GM10266 (cell line): Measurements from ENCODE around the gene PLXNA2.

Experiments used
- DNase-seq: peaks from one replicate; pipeline ENCODE4 v3.0.0; 2012; ENCODE audit errors: extremely low spot score
- TF ChIP-seq, protein P1 (sequence below): IDR thresholded peaks from 2 replicates; pipeline ENCODE4 v1.5.1; 2012; ENCODE audit warnings: mild to moderate bottlenecking, low read depth; ENCODE audit not compliant: control insufficient read depth, insufficient read depth; ENCODE audit errors: missing control alignments

PLXNA2 gene

DNA sequence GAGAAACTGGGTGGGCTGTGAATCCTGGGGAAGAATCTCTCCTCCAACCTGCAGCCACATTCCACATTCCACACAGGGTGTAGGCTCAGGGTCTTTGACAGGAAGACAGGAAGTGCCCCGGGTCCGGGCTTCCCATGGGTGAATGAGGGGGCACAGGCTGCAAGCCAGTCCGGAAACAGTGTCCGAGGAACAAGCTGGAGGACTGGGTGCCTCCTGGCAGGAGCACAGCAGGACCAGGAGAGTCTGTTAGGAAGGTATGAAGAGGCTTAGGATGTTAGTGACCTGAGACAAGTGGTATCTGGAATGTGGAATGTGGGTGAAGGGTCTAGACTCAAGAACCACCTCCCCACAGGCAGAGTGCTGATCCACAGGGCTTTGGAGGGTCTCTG is 212.3 kb downstream of the PLXNA2 start:
- no peak for DNase-seq
- TF ChIP-seq, protein P1, sequence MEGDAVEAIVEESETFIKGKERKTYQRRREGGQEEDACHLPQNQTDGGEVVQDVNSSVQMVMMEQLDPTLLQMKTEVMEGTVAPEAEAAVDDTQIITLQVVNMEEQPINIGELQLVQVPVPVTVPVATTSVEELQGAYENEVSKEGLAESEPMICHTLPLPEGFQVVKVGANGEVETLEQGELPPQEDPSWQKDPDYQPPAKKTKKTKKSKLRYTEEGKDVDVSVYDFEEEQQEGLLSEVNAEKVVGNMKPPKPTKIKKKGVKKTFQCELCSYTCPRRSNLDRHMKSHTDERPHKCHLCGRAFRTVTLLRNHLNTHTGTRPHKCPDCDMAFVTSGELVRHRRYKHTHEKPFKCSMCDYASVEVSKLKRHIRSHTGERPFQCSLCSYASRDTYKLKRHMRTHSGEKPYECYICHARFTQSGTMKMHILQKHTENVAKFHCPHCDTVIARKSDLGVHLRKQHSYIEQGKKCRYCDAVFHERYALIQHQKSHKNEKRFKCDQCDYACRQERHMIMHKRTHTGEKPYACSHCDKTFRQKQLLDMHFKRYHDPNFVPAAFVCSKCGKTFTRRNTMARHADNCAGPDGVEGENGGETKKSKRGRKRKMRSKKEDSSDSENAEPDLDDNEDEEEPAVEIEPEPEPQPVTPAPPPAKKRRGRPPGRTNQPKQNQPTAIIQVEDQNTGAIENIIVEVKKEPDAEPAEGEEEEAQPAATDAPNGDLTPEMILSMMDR: no peak

DNA sequence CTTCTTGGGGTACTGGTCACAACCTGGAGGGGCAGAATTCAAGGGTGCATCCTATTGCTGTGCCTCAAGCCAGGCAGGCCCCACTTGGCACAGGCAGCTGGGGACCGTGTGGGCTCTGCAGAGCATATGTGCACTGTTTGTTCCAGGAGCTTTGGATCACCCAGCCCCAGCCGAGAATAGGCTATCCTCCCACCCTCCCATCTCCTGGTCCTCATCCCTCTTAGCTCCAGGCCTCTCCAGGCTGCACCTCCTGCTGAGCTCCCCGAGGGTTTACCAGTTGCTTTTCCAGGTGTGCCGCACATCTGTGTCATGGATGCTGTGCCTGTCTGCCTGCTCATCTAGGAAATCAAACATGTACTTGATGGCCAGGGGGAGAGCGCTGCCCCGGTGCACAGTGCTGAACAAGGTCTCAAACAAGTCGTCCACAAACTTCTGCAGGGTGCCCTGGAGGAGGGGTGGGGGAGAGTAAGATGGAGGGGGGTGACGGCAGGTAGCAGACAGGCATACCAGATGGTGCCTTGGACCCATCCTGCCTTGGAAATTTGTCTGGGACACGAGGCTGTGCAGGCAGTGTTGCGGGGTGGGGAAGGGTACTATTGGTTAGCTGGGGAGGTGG is 212.8 kb downstream of the PLXNA2 start:
- TF ChIP-seq, protein P1: no peak
- no peak for DNase-seq

DNA sequence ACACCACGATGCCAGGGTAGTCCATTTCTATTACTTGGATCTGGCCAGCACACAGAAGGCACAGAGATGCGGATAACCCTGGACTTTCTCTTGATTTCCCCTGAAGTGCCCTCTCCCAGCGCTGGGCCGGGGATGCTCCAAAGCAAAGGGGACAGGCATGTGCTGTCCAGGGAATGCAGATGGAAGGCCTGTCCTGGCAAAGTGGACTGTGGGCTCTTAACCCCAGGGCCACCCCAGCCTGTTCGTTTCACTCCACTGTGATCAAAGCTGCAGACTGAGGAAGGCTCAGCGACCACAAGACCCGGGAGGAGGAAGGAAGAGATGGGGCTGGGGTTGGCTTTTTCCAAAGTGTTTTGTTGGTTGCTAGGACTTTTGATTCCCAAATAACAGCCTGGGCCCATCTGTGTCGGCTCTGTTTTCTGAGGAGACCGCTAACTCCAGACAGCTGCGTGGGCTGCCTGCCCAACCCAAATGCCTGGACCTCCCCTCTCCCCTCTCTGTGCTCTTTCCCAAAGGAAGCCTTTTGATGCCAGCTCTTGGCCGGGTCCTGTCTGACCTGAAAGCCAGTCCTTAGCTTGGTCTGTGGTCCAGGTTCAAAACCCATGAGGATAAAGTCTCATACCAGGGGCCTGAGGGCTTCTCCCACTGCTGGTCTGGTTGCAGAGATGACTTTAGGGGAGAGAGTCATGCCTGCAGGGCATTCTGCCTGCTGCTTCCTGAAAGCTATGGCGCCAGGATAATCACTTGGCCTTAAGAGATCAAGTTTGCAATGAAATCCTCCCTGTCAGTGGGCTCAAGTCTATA is 213.7 kb downstream of the PLXNA2 start:
- DNase-seq: no peak
- TF ChIP-seq, protein P1: no peak

DNA sequence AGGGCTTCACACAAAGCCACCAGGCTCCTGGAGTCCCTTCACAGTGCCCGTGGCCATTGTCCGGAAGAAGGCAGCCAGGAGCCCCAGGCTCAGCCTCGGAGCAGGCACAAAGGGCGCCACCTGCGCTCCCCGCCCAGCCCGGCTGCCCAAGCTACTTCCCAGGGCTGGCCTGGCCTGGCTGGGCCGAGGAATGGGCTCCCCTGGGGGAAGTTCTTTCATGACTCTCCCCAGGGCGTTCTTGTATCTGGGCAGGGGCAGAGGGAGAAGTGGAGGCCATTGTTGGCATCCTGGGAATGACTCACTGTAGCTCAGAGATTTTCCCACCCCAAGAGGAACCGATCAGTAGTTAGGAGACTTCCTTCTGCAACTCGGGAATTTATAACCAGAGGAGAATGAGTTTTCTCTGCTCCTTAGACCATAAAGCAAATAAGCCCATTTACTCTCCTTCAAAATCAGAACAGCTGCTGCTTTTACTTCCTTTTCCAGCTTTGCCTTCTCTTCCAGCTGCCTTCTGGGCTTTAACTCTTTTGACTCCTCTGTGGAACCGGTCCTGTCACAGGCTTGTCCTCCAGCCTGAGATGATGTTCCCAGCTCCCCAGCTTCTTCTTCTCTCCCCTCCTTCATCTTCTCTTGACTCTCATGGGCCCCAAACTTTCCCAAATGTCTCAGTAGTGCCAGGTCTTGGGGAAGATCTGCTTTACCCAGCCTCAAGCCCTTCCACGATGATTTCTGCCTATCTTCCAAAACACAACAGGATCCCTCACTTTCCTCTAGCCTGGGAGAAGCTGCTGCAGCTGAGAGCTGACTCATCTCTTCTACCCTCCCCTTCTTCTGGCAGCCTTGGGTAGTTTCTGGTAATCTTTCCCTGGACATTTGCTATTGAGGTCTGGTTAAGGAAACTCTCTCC is 214.6 kb downstream of the PLXNA2 start:
- no peak for DNase-seq
- TF ChIP-seq, protein P1: no peak

DNA sequence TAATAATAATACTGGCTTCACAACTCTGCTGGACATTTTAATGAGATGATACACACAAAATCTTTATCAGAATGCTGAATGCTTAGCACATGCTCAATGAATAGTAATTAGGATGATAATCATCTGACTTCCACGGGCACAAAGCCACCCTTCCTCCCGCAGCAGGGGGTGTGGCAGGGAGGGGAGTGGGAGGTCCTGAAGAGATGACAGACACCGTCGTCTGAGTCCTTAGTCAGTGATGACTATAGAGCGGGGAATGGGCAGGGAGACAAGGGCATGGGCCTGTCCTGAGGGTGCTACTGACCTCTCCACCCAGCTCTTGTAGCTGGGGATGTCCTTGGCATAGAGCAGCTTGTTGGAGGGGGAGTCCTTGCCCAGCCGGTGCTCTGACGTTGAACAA is 215.7 kb downstream of the PLXNA2 start:
- no peak for DNase-seq
- TF ChIP-seq, protein P1: no peak

DNA sequence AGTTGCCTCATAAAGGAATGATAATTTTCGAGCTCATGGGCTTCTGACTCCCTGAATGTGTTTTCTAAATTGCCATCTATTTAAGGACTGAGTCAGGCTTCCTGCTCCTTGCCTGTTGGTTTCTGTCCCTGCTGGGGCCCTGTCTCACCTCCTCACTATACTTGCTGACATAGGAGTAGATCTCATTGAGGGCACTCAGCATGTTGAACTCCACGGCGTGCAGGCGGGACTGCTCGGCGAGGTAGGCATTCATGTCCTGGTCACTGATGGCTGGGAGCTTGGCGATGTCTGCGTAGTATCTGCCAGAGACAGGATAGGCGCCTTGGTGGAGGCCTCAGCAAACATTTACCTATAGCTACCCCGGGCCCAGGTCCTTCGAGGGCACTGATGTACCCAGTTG is 216.3 kb downstream of the PLXNA2 start:
- no peak for DNase-seq
- TF ChIP-seq, protein P1: no peak
